Measurements from ENCODE around the gene PCMTD2.

DNA sequence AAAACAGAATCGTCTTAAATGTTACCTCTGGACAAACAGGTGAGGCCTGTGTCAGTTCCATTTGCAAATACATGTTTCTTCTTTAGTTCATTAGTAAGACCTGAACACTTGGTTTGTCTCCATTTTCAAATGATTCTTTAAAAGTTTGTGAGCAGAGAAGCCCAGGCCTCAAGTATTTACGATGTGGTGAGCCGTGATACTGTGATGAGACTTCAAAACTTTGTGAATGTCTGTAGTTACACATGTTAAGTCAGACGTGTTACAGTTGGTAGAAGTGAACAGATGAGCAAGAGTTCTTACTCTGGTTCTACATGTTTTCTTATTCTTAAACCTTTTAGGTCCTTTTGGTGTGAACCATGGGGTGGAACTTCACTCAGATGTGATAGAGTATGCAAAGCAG lies 8.5 kb downstream of the PCMTD2 start:
- TF ChIP-seq, protein P1, sequence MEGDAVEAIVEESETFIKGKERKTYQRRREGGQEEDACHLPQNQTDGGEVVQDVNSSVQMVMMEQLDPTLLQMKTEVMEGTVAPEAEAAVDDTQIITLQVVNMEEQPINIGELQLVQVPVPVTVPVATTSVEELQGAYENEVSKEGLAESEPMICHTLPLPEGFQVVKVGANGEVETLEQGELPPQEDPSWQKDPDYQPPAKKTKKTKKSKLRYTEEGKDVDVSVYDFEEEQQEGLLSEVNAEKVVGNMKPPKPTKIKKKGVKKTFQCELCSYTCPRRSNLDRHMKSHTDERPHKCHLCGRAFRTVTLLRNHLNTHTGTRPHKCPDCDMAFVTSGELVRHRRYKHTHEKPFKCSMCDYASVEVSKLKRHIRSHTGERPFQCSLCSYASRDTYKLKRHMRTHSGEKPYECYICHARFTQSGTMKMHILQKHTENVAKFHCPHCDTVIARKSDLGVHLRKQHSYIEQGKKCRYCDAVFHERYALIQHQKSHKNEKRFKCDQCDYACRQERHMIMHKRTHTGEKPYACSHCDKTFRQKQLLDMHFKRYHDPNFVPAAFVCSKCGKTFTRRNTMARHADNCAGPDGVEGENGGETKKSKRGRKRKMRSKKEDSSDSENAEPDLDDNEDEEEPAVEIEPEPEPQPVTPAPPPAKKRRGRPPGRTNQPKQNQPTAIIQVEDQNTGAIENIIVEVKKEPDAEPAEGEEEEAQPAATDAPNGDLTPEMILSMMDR (IDR thresholded peaks at IDR 0.05), result no peak
- no peak for TF ChIP-seq ZFX (IDR thresholded peaks at IDR 0.05; ENCODE audit: borderline replicate concordance)
